ENCODE data around the gene PGS1.

PGS1 gene

GRCh38 chr17:78418326-78419026 lies 40.0 kb downstream of the PGS1 start:
- TF ChIP-seq CTCF (IDR thresholded peaks at IDR 0.05; ENCODE audit: insufficient read depth, low read length, poor library complexity, severe bottlenecking) (no peak), EZH2phosphoT487 (conservative IDR thresholded peaks at IDR 0.05; ENCODE audit: low read length) (no peak)
- no peaks in the 10 kb centered on the region for H3K36me3 ChIP-seq (ENCODE audit: low read length)
- H3K4me3 ChIP-seq (ENCODE audit: insufficient read depth, low read length, poor library complexity, severe bottlenecking) = no peak overlapping the region
- no peaks in the 10 kb centered on the region for H3K27me3 ChIP-seq (ENCODE audit: low read length)
- H3K9ac ChIP-seq (ENCODE audit: low read length) = no peak overlapping the region
- peaks cover 6% of the 10 kb centered on the region; the same call in 1 of the 2 replicates for H3F3A ChIP-seq (ENCODE audit: insufficient read depth)
- H2AFZ ChIP-seq (ENCODE audit: low read depth, low read length, severe bottlenecking) = no peak overlapping the region
- H3K79me2 ChIP-seq (ENCODE audit: insufficient read depth, low read length) = no peaks in the 10 kb centered on the region
- no peak overlapping the region for H3K4me2 ChIP-seq (ENCODE audit: low read depth, low read length, poor library complexity, severe bottlenecking)
- H3K27ac ChIP-seq (ENCODE audit: low read depth, low read length) = no peak overlapping the region
- H3K9me2 ChIP-seq (replicated peaks; ENCODE audit: insufficient read depth, low read length) = no peaks in the 10 kb centered on the region
- no peaks in the 10 kb centered on the region for H3K9me3 ChIP-seq (ENCODE audit: insufficient read depth, low read length)
- no peaks in the 10 kb centered on the region for H4K20me1 ChIP-seq (ENCODE audit: low read depth, low read length)

GRCh38 chr17:78419970-78420815 lies 41.7 kb downstream of the PGS1 start:
- H3K4me3 ChIP-seq (ENCODE audit: insufficient read depth, low read length, poor library complexity, severe bottlenecking) = no peak overlapping the region
- H4K20me1 ChIP-seq (ENCODE audit: low read depth, low read length) = no peaks in the 10 kb centered on the region
- H3K36me3 ChIP-seq (ENCODE audit: low read length) = no peaks in the 10 kb centered on the region
- H3K9me3 ChIP-seq (ENCODE audit: insufficient read depth, low read length) = no peaks in the 10 kb centered on the region
- H3K9ac ChIP-seq (ENCODE audit: low read length) = no peak overlapping the region
- no peaks in the 10 kb centered on the region for H3K79me2 ChIP-seq (ENCODE audit: insufficient read depth, low read length)
- H3F3A ChIP-seq (ENCODE audit: insufficient read depth) = peaks cover 6% of the 10 kb centered on the region; the same call in 1 of the 2 replicates
- H3K9me2 ChIP-seq (replicated peaks; ENCODE audit: insufficient read depth, low read length) = no peaks in the 10 kb centered on the region
- no peak for TF ChIP-seq EZH2phosphoT487 (conservative IDR thresholded peaks at IDR 0.05; ENCODE audit: low read length)
- H2AFZ ChIP-seq (ENCODE audit: low read depth, low read length, severe bottlenecking) = no peak overlapping the region
- H3K27ac ChIP-seq (ENCODE audit: low read depth, low read length) = no peak overlapping the region
- H3K27me3 ChIP-seq (ENCODE audit: low read length) = no peaks in the 10 kb centered on the region
- no peak overlapping the region for H3K4me2 ChIP-seq (ENCODE audit: low read depth, low read length, poor library complexity, severe bottlenecking)

- H4K20me1 ChIP-seq (ENCODE audit: low read depth, low read length) = no peaks in the 10 kb centered on the region
- H3K27ac ChIP-seq (ENCODE audit: low read depth, low read length) = no peak overlapping the region
- H3F3A ChIP-seq (ENCODE audit: insufficient read depth) = peaks cover 6% of the 10 kb centered on the region; the same call in 1 of the 2 replicates
- no peaks in the 10 kb centered on the region for H3K36me3 ChIP-seq (ENCODE audit: low read length)
- no peaks in the 10 kb centered on the region for H3K9me2 ChIP-seq (replicated peaks; ENCODE audit: insufficient read depth, low read length)
- no peaks in the 10 kb centered on the region for H3K27me3 ChIP-seq (ENCODE audit: low read length)
- H2AFZ ChIP-seq (ENCODE audit: low read depth, low read length, severe bottlenecking) = no peak overlapping the region
- H3K4me3 ChIP-seq (ENCODE audit: insufficient read depth, low read length, poor library complexity, severe bottlenecking) = no peak overlapping the region
- no peak overlapping the region for H3K4me2 ChIP-seq (ENCODE audit: low read depth, low read length, poor library complexity, severe bottlenecking)
- H3K79me2 ChIP-seq (ENCODE audit: insufficient read depth, low read length) = no peaks in the 10 kb centered on the region
- TF ChIP-seq EZH2phosphoT487 (conservative IDR thresholded peaks at IDR 0.05; ENCODE audit: low read length) (no peak), CTCF (IDR thresholded peaks at IDR 0.05; ENCODE audit: insufficient read depth, low read length, poor library complexity, severe bottlenecking) (no peak)
- H3K9me3 ChIP-seq (ENCODE audit: insufficient read depth, low read length) = no peaks in the 10 kb centered on the region
- no peak overlapping the region for H3K9ac ChIP-seq (ENCODE audit: low read length)
These were observed 42.7 kb downstream of the PGS1 start for GRCh38 chr17:78421084-78421533.
